NCI-H1105 (cell line): Measurements from ENCODE around the gene PKIB.
"Not testable (repeated sequence)": the region's sequence is repeated elsewhere in the genome, so short reads cannot be mapped to it uniquely, and the experiment has no call there.

ENCODE experiments used
- DNase-seq: peaks from one replicate; lab custom pipeline; 2025; lab: John Stamatoyannopoulos, UW

Gene PKIB

GRCh38 chr6:122712093-122712447 lies 101.9 kb downstream of the PKIB start:
- DNase-seq, result no peak

DNA sequence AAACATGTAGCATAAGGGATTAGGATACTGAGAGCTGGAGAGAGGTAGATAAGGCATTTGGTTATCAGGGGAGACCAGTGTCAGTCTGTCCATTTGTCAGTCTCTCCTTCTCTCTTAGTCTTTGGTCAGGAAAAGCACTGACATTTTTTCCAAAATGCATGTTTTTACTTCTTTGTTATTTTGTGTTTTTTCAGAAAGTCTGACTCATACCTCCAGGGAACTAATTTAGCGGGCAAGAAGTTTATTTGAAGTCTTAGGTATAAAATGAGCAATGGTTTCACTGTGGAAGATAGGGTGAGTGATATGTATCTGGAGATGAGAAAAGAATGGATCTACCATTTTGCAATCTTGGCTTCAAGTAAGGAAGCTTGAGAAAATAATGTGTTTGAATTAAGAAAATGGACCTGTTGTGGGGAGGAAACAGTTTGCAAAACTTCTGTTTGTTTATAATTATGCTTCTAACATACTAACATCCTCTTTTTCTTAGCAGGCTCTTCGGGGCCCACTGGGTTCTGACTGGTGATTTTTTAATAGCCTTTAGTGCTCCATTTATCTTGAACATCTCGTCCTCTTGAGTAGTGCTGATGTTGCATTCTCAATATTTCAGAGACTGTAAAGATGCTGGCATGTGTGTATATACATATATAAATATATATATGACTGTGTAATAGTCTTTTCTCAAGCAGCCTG lies 102.4 kb downstream of the PKIB start:
- DNase-seq, result no peak

DNA sequence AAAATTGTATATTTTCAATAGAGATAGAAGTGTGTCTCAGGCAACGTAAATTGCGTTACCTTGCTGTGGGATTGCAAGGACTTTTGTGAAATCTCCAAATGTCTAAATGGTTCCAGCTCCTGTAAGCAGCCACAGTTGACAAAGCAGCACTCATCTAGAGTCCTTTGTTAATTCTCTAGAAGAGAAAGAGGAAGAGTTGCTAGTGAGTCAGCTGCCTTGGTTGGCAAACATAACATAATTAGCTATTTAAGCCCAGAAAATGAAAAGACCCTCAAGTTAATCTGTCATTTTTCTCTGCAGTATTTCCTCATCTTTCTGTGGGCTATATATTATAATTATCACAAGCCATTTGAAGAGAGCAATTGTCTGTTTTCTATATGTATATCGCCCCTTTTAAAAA lies 102.9 kb downstream of the PKIB start:
- DNase-seq, result no peak

DNA sequence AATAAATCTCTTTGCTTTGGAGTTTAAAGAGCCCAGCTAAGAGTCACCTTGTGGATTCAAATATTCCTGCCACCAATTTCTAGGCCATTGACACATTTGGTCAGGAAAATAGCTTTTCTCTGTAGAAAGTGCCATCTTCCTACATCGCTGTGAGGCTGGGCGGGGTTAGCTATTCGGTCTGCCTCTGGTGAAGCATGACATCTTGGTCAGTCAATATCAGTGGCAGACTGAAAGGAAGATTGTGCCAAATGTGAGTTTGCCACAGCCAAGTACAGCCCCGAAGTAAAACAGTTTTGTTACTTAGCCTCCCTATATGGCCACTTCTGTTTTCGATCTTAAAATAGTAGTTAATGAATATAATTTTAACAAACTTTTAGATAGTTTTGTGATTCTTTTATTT lies 103.9 kb downstream of the PKIB start:
- DNase-seq, result no peak

DNA sequence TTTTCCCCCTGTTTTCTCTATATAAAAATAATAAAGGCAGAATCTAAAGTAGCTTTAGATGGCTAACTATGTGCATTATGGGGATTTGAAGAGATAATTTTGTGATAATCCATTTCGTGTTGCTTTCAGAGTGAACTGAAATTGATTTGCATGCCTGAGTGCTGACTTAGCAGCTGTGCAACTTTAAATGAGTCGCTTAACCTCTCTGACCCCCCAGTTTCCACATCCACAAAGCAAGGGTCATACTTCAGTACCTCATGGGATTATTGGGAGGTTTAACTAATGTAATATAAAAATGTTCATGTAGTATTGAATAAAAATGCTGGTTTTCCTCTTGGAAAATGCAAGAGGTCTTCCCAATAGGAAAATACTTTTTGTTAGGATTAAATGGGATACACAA lies 105.5 kb downstream of the PKIB start:
- no peak for DNase-seq

DNA sequence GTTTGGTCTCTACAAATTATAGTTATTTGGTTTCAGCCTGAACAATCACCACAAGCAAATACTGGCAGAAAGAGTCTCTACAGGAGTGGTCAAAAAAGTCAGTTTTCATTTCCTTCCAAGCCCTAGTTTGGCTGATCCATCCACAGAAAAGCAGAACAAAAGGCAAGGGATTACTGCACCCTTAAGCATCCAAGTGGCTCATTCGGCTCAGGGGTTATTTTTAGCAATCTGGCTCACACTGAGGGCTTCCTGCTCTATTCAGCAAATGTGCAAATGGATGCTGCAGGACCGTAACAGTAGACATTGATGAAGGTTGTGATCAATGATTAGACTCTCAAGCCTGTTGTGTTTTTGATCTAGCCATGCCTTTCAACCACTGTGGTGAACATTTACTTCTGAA lies 107.1 kb downstream of the PKIB start:
- DNase-seq, result no peak

DNA sequence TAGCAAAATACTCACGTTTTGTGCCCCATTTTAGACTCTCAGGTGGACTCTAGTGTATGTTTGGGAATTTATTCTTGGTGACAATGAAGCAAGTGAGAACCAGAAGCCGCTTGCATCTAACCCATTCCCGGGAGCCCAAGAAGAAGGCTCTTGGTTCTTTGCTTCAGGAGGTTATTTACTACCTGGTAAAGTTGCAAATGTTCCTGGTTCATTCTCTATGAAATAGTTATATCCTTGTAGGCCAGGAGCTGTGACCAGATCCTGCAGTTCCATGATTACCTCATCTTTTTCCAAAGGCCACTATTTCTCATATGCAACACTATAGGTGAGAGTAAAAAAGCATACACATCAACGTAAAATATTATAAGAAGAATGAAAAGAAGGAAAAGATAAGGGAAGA lies 108.4 kb downstream of the PKIB start:
- no peak for DNase-seq

GRCh38 chr6:122719176-122719575 lies 109.0 kb downstream of the PKIB start:
- no peak for DNase-seq

DNA sequence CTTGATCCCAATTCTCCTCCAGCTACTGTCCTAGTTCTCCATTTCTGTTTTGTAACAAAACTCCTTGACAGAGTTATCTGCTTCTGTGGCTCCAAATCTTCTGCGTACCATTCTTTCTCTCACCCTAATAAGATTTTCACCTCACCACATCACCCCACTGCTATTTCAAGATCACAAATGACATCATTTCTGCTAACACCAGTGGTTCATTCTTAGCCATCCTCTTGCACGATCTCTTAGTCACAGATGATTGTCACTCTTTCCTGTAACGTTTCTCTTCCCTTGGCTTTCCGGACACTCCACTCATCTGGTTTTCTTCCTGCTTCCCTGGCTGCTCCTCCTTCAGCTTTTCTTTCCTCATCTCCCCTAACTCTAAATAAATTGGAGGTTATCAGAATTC lies 112.5 kb downstream of the PKIB start:
- no peak for DNase-seq

DNA sequence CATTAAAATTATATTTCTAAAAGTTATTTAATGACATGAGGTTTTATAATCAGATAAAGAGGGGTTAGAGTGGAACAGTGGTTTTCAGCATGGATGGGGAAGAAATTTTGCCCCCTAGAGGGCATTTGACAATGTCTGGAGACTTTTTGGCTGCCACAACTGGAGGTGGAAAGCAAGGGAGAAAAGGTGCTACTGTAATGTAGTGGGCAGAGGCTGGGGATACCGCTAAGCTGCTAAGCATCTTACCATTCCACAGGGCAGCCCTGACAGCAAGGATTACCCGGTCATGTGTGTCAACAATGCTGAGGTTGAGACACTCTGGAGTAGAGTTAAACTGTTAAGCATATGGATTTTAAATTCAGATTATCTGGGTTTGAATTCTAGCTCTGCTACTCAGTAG lies 116.4 kb downstream of the PKIB start:
- DNase-seq, result no peak

GRCh38 chr6:122727244-122727643 lies 117.0 kb downstream of the PKIB start:
- no peak for DNase-seq

DNA sequence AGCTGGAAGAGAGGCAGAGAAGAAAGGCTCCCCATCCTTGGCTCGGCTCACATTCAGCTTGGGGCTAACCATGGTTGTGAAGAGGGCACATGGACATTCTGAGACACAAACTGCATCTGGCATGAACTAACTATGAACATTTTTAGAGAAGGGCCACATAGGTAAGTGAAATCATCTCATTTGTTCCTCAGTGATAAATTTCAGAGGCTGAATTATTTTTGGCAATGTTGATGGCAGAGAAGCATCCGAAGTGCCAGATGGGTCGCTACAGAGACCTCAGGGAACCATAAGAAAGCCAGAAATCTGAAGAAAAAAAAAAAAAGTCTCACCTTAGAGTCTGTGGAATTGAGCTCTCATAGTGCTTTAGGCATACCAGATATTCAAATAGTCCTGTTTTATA lies 120.1 kb downstream of the PKIB start:
- DNase-seq, result no peak

GRCh38 chr6:122730775-122731386 lies 120.7 kb downstream of the PKIB start:
- DNase-seq, result peak; percentile 49

DNA sequence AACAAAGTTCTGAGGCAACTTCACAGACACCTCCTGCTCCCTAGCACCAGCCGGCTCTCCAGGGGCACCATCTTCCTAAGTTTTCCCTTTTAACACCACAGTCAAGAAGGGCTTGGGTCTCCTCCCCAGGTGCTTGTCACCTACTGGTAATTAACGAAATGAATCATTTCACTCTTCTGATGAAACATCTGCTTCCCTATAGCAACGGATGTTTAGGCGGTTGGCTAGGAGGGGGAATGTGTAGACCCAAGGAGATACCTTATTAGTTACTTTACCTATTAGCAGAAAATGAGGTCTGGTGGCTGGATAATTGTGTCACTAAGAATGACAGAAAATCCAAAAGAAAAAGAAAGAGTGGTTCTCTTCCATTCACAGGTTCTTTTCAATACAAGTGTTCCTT lies 123.1 kb downstream of the PKIB start:
- DNase-seq, result no peak

- DNase-seq, result no peak
These were observed 124.6 kb downstream of the PKIB start for GRCh38 chr6:122734529-122735395.

DNA sequence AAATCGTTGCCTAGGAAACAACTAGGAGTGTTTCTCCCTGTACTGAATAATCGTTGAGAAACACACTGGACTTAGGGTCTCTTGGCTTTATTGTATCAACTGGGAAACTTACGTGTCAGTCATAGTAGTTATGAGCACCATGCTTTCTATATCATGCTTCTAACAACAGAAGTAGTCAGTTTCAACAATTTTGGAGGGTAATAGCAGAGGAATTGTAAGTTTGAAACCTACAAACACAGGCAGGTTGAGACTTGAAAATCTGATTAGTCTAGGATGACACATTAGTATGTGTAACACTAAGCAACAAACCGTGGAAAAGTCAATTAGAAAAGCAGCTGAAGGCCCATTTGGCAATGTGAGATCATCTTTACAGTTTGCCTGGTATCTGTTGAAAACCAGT lies 125.4 kb downstream of the PKIB start:
- peak; percentile 74 for DNase-seq

- DNase-seq, result no peak
These were observed 126.0 kb downstream of the PKIB start for GRCh38 chr6:122736163-122736562.

DNA sequence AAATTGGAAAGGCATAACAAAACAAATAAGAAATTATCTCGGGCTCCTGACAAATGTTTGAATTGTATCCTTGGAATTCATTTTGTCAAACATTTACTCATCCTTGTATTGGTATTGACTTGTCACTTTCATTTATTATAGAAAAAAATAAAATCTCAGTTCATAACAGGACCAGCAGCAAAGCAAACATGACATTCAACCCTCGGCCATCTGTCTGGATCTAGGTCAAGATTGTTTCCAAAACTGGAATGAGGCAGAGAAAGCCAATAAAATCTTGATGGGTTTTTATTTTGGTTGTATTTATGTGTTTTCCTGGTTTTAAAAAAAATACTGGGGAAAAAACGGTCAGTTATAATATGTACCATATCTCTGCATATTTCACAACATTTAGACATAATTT lies 126.4 kb downstream of the PKIB start:
- DNase-seq, result no peak

DNA sequence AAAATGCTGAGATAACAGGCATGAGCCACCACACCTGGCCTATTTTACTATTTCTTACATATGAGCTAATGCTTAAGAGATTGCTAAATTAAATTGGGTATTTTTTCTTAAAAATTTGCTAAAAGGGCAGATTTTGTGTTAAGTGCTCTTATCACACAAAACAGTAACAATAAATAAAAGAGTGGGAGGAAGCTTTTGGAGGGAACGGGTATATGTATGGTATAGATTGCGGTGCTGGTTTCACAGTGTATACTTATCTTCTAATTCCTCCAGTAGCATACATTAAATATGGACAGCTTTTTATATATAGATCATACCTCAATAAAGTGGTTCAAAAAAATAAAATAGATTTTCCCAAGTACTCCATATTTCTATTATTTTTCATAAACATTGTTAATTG lies 129.9 kb downstream of the PKIB start:
- no peak for DNase-seq

GRCh38 chr6:122740936-122741335 lies 130.7 kb downstream of the PKIB start:
- DNase-seq, result no peak

DNA sequence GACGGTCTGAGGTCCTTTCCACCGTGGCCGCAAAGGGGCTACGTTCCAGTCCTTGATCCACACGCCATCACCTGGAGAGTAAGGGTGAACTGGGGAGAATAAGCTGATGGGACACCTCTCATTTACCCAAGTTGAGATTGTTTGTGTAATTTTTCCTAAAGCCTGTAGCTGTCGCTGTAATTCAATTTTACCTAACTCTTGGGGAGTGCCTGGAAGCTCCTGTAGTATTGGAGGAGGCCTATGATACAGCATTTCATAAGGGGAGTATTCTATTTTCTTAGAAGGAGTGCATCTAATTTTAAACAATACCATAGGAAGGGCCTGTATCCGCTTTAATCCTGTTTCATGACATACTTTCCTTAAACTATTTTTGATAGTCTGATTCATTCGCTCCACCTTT lies 134.0 kb downstream of the PKIB start:
- DNase-seq, result not testable (repeated sequence)

DNA sequence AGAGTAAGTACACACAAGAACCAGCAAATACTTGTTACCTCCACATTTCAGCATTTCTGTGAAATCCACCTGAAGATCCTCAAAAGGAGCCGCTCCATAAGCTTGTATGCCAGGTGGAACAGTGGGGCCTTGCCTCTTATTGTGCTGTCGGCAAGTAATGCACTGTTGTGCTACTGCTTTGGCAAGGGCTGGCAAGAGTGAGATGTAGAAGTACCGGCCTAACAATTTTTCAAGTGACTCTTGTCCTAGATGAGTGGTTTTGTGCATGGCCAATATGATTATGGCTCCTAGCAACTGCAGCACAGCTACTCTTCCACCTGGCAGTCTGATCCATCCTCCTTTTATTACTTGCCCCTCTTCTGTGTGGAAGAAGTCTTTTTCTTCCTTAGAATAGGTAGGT lies 134.7 kb downstream of the PKIB start:
- peak; percentile 68 for DNase-seq

GRCh38 chr6:122746688-122747087 lies 136.5 kb downstream of the PKIB start:
- DNase-seq, result no peak
